Measurements from ENCODE around the gene ZNF385D.
A peak's percentile ranks its signal among the peaks of the same experiment; 100 is the strongest.

ZNF385D gene

GRCh38 chr3:21750831-21751391 lies at the start of gene ZNF385D:
Gene ZNF385D, minus strand, starts transcription at chr3:21751210. Its CDS starts 294 bp downstream, at chr3:21750916.
- DNase-seq = peak; percentile 46

- DNase-seq = no peak
These were observed 47.5 kb upstream of the ZNF385D start for GRCh38 chr3:21798356-21799088.

DNA sequence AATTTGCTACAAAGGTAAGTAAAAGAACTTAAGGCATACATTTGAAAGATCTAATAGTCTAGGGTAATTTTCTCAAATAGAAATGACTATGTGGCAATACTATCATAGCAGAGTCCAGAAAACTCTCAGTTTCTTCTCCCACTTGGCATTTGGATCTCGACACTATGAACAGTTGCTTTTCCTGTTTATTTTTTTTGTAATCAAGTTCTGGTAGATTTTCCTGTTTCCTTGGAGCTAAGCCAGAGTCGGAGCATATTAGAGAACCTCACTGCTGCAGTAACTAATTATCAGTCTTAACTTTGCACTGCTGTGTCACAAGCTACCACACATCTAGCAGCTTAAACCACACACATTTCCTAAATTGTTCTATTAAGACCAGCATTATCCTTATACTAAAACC lies 44.9 kb upstream of the ZNF385D start:
- no peak for DNase-seq

DNA sequence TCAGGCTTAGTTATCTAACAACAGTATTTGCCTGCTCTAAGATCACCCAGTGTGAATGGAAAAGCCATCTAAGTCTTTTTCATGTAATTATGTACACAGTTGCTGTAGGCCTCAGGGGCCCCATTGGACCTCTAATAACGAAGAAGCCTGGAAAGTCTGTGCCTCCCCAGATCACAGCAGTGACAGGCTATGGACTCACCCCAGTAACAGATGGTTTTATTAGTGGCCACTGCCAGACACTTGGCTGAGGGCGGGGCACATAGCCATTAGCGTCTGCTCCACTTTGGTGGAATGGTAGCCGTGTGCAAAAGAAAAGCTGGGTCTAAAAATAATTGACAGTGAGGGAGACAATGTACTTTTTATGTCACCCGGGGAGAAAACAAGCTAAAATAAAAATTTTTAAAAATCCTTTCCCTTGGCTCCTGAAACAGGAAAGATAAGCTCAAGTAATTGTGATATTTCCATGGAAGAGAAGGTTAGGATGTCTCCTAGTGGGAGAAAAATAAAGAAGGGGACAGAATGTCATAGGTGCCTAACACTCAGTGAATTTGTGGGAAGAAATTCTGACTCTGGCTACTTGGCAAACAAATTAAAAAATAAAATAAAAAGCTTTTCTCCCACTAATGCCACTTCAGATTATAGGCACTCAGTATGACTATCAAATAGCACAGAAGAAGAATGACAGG lies 44.3 kb upstream of the ZNF385D start:
- DNase-seq = peak; percentile 50

GRCh38 chr3:21794291-21794690 lies 43.3 kb upstream of the ZNF385D start:
- no peak for DNase-seq

DNA sequence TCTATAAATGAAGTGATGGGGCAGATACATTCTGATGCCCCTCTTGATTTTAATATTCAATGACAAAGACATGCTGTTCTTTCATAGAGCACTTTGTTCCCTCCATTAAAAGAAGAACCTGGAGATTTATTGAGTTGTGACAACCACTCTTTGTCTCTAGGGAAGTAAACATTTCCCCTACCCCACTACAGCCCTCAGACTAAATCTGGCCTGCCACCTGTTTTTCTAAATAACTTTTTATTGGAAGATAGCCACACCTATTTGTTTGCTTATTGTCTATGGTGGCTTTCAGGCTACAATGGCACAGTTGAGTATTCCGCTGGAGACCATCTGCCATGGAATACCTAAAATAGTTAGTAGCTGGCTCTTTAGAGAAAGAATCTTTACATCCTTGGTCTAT lies 41.2 kb upstream of the ZNF385D start:
- DNase-seq = peak; percentile 72

DNA sequence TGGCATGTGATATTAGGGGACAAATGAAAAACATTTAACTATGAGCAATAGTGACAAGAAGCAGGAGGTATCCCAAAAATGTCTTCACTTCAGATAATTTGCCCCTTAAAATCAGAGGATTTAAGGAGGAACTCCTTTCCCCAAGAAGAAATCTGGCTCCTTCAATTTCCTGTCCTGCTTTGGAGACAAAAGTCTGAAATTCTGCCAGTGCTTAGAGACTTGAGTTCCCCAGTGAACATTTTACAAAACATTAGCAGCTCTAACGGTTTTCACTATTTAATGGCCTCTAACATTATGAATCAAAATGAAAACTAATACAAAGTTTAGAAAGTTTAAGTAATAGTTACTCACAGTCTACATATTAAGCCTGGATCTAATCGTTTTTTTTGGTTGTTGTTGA lies 40.3 kb upstream of the ZNF385D start:
- no peak for DNase-seq

GRCh38 chr3:21790466-21790865 lies 39.5 kb upstream of the ZNF385D start:
- DNase-seq = peak; percentile 38

DNA sequence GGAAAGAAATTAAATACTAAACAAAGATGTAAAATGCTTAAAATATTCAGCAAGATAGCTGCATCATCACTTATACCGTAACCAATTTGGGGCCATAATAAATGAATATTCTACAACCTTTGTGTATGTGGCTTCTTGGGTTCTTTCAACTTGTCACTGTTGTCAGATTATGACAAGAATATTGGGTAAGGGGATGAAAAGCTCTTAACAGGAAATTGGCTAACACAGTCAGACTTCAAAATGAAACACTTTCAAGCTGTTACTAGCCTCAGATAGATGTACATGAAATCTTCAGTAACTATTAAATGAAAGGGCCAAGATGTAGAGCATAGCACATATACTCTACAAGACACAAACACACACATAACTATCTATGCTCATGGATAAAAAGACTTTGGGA lies 38.7 kb upstream of the ZNF385D start:
- no peak for DNase-seq

DNA sequence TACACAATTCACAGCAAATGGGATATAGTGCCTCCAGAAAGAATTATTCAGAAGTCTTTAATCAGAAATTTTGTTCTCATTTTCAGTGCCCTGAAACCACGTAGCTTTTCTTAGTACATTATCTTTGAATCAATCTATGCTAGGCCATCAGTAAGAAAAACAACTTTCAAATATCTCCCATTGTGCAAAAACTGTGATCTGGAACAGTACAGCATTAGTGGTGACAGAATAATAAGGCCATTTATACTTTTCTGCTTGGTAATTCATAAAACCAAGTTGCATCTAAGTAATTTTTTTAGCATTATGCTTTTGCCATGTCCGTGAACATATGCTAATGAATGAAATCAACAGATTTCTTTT lies 35.4 kb upstream of the ZNF385D start:
- no peak for DNase-seq

- DNase-seq = no peak
These were observed 34.9 kb upstream of the ZNF385D start for GRCh38 chr3:21785765-21786437.

GRCh38 chr3:21783839-21784238 lies 32.8 kb upstream of the ZNF385D start:
- DNase-seq = no peak

DNA sequence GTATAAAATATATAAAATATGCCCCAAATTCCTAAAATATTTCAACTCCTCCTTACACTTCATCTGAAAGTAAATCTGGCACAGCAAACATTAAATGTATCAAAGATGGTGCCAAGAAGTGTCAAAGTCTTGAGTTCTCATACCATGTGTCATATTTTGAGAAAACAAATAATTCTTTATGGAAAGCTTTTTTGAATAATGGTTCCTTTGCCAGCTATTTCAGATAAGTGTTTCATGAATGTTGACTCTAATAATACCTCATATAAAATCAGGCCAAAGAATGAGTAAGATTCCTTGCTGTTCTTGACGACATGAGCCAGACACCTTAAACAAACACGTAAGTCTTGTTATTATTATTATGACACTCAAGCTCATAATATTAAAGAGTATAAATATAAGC lies 30.3 kb upstream of the ZNF385D start:
- DNase-seq = no peak

- no peak for DNase-seq
These were observed 28.9 kb upstream of the ZNF385D start for GRCh38 chr3:21779909-21780308.

- no peak for DNase-seq
These were observed 27.7 kb upstream of the ZNF385D start for GRCh38 chr3:21778715-21779114.

- DNase-seq = no peak
These were observed 26.8 kb upstream of the ZNF385D start for GRCh38 chr3:21777821-21778220.

GRCh38 chr3:21766002-21766401 lies 15.0 kb upstream of the ZNF385D start:
- DNase-seq = no peak

GRCh38 chr3:21755896-21756295 lies 4.9 kb upstream of the ZNF385D start:
- no peak for DNase-seq

GRCh38 chr3:21754839-21755238 lies 3.8 kb upstream of the ZNF385D start:
- DNase-seq = peak; percentile 66

- DNase-seq = peak; percentile 30
These were observed 1.8 kb upstream of the ZNF385D start for GRCh38 chr3:21752749-21753347.

DNA sequence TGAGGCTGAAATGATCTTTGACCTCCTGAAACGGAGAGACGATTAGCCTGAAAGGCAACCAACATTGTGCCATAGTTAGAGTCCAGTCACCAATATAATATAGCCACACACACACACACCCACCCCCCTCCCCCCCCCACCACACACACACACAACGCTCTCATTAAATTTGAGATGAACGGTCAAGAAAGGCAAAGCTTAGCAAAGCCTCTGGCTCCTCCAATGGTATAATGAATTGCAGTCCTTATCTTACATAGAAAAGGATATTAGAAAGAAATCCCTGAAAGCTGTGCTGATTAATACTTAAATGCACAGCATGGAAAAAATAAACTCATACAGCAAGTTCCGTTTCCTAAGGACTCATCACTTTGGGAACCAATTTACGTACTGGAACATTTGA lies 876 bp upstream of the ZNF385D start:
- DNase-seq = no peak

- DNase-seq = no peak
These were observed 822 bp downstream of the ZNF385D start for GRCh38 chr3:21750080-21750696.

All from NCI-H2171 treated with DMSO at 0.1 percent for 48 hours (cell line).